ENCODE results near the gene PACS2. TPM values are rescaled to one million over a fixed set of nuclear protein-coding genes. Genes with fewer than 3 reads are reported as not detected.

PACS2 gene
- total and polyA plus RNA-seq, 4 donors: 37.9 to 87.2 (median 71.0) TPM

DNA sequence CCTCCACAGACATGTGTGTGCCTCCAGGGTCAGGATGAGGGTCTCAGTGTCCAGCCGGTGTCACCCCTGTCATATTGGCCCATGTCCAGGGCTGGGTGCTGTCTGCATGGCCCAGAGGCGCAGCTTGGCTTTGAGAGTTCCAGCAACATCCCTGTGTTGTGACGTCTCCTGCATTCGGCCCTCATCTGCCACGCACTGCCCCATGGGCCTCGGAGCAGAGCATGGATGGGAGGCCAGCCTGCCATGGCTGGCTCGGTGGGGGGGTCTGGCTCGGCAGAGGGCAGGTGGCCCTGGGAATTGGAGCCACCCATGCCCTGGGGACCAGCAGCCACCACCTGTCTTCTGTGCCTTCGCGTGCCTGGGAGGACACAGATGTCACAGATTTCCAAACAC, 73.0 kb downstream of the PACS2 start:
- TF ChIP-seq, protein P1, sequence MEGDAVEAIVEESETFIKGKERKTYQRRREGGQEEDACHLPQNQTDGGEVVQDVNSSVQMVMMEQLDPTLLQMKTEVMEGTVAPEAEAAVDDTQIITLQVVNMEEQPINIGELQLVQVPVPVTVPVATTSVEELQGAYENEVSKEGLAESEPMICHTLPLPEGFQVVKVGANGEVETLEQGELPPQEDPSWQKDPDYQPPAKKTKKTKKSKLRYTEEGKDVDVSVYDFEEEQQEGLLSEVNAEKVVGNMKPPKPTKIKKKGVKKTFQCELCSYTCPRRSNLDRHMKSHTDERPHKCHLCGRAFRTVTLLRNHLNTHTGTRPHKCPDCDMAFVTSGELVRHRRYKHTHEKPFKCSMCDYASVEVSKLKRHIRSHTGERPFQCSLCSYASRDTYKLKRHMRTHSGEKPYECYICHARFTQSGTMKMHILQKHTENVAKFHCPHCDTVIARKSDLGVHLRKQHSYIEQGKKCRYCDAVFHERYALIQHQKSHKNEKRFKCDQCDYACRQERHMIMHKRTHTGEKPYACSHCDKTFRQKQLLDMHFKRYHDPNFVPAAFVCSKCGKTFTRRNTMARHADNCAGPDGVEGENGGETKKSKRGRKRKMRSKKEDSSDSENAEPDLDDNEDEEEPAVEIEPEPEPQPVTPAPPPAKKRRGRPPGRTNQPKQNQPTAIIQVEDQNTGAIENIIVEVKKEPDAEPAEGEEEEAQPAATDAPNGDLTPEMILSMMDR (IDR thresholded peaks at IDR 0.05; ENCODE audit: control extremely low read depth, extremely low read depth): no peak
- Histone ChIP-seq H3K27ac (ENCODE audit: low read depth in 1 of 2, low read length in 1 of 2) (no peak overlapping the region), H3K4me1 (ENCODE audit: control insufficient read depth in 5 of 5, insufficient read depth in 5 of 5, low read length in 5 of 5) (no peaks in the 10 kb centered on the region), H3K9me3 (ENCODE audit: control insufficient read depth in 4 of 4, insufficient read depth in 3 of 4, low read length in 3 of 4) (no peaks in the 10 kb centered on the region), H3K36me3 (ENCODE audit: control insufficient read depth in 4 of 4, insufficient read depth in 4 of 4, low read length in 4 of 4) (peaks cover 3 to 49% (median 8%) of the 10 kb centered on the region in 4 donors), H3K4me3 (no peak overlapping the region), H3K27me3 (ENCODE audit: control insufficient read depth in 3 of 3, insufficient read depth in 3 of 3, low read length in 2 of 3) (no peaks in the 10 kb centered on the region), H3K9ac (ENCODE audit: insufficient read depth in 1 of 2, low read length in 2 of 2) (no peak overlapping the region)
- no peak for ATAC-seq (ENCODE audit: insufficient read depth, low FRiP score)
- no peak for DNase-seq
- 95 to 97% methylated on average over 10 of the region's 10 CpGs for WGBS, 2 donors

DNA sequence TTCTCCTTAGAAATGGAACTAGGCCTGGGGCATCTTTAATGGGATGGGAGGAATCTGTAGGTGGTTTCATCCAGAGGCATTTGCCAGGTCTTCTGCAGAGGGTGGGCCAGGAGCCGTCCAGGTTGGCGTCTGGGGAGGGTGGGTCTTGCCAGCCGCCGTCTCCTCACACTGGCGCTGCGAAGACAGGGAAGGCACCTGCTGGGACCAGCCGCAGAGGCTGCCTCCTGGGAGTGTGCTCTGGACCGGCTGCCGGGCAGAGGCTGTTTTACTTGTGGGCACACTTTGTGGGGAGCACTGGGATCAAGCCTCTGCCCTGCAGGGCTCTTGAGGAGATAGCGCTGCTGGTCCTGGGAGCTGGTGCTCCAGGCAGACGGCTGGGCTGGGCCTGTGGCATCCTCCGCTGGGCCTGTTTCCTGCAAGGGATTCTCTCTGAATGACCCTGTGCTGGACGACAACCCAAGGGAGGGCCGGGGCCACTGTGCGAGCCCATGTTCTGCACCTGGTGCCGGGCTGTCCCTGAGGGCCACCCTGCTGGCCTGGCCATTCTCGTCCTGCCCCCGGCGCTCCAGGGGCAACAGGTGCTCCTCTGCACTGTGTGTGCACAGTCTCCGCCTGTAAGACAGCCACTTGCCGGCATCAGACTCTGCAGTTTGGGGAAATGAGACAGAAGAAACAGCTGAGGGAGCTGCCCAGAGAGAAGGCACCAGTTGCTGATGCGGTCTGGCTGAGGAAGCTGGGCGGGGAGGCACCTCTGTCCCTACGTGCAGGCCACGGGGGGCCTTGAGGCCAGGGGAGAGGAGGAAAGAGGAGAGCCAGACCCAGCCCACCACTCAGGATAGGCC, 73.8 kb downstream of the PACS2 start:
- peaks cover 3 to 41% (median 11%) of the 10 kb centered on the region in 4 donors for H3K36me3 ChIP-seq (ENCODE audit: control insufficient read depth in 4 of 4, insufficient read depth in 4 of 4, low read length in 4 of 4)
- TF ChIP-seq, protein P1 (IDR thresholded peaks at IDR 0.05; ENCODE audit: control extremely low read depth, extremely low read depth): no peak
- WGBS, 2 donors: 86% methylated on average over 24 to 25 of the region's 25 CpGs
- H3K27me3 ChIP-seq (ENCODE audit: control insufficient read depth in 3 of 3, insufficient read depth in 3 of 3, low read length in 2 of 3): no peaks in the 10 kb centered on the region
- DNase-seq (no peak), ATAC-seq (ENCODE audit: insufficient read depth, low FRiP score) (no peak)
- no peak overlapping the region for H3K4me3 ChIP-seq
- H3K9me3 ChIP-seq (ENCODE audit: control insufficient read depth in 4 of 4, insufficient read depth in 3 of 4, low read length in 3 of 4): no peaks in the 10 kb centered on the region
- H3K4me1 ChIP-seq (ENCODE audit: control insufficient read depth in 5 of 5, insufficient read depth in 5 of 5, low read length in 5 of 5): no peaks in the 10 kb centered on the region
- H3K9ac ChIP-seq (ENCODE audit: insufficient read depth in 1 of 2, low read length in 2 of 2): no peak overlapping the region
- H3K27ac ChIP-seq (ENCODE audit: low read depth in 1 of 2, low read length in 1 of 2): no peak overlapping the region

DNA sequence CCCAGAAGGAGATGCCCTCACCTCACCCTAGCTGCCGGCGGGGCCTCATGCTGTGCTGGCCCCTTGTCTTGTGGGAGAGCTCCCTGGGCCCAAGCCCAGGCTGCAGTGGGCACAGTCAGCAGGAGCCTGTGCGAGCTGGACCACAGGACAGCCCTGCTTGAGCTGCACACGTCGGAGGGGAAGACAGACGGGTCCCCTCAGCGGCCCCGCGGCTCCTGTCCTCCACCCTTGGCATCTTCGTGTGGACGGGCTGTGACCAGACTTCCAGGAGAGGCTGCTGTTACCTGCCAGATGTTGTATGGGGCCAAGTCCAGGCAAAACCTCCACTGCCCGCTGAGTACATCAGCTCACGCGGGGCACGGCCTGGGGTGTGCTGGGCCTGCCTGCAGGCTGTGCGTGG, 74.4 kb downstream of the PACS2 start:
- 88% methylated on average over 16 of the region's 16 CpGs for WGBS, 2 donors
- Histone ChIP-seq H3K27me3 (ENCODE audit: control insufficient read depth in 3 of 3, insufficient read depth in 3 of 3, low read length in 2 of 3) (no peaks in the 10 kb centered on the region), H3K27ac (ENCODE audit: low read depth in 1 of 2, low read length in 1 of 2) (no peak overlapping the region), H3K4me1 (ENCODE audit: control insufficient read depth in 5 of 5, insufficient read depth in 5 of 5, low read length in 5 of 5) (no peaks in the 10 kb centered on the region), H3K36me3 (ENCODE audit: control insufficient read depth in 4 of 4, insufficient read depth in 4 of 4, low read length in 4 of 4) (peaks cover 2 to 38% (median 7%) of the 10 kb centered on the region in 4 donors), H3K4me3 (no peak overlapping the region), H3K9me3 (ENCODE audit: control insufficient read depth in 4 of 4, insufficient read depth in 3 of 4, low read length in 3 of 4) (no peaks in the 10 kb centered on the region), H3K9ac (ENCODE audit: insufficient read depth in 1 of 2, low read length in 2 of 2) (peak overlapping the region in 1 of 2 donors; percentile 5)
- DNase-seq: no peak
- no peak for ATAC-seq (ENCODE audit: insufficient read depth, low FRiP score)
- TF ChIP-seq, protein P1 (IDR thresholded peaks at IDR 0.05; ENCODE audit: control extremely low read depth, extremely low read depth): no peak
